ENCODE measurements around the gene HMGB4.

Gene HMGB4

DNA sequence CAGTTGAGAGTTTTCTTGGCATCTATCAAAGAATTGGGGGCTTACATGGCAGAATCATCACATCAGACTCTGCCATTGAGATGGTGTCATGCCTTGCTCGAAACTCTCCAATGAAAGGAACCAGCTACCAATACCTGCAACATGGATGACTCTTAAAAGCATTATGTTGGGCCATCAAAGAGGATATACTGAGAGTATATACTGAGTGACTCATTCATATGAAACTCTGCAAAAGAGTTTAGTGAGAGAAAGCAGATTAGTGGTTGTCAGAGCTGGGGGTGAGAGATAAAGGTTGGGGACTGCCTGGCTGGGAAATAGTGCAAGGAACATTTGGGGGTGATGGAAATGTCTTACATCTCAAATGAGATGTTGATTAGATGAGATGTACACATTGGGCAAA, 14.7 kb upstream of the HMGB4 start:
- no peak for DNase-seq

DNA sequence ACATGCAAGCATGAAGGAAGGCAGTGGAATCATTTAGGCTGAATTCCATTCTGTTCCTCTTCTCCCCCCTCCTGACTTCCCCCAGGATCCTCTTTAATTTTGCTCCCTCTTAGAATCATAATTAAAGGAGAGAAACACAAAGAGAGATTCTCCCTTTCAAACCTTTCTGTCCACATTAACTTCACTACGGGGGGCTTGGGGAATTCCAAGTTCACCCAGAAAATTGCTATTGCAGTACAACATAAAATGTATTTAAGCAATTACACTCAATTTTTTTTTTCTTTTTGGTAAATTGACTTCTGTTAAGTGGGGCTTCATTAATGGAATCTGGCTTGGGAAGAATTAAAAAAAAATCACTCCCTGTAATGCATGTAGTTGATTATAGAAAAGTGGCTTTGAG, 13.4 kb upstream of the HMGB4 start:
- no peak for DNase-seq

DNA sequence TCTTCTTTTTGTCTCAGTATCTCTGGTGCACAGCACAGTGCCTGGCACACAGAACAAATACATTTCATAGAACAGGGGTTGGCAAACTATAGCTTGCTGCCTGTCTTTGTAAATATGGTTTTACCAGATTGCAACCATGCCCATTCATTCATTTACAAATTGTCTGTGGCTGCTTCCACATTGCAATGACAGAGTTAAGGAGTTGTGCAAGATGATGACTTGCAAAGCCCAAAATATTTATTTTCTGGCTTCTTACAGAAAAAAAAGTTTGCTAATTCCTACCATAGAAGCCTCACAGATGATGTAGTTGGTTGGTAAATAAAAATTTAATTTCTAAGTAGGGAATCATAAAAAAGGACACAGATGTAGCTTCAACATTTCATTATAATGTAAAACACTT, 11.2 kb upstream of the HMGB4 start:
- no peak for DNase-seq

DNA sequence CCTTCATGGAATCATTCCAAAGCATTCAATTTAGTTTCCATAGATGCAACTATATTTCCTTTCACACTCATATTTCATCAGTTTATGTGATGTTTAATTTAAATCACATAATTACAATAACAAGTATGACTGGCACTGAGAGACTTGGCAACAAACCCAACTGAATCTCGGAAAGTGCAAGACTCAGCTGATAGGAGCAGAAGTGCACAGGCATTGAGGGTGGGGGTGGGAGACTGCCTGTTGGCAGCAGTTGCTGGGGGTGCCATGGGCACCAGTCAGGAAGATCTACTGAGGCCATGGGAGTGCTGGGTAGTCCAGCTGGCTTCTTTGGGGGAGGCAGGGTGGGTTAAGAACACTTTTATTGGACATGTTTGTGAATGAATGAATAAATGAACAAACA, 10.4 kb upstream of the HMGB4 start:
- no peak for DNase-seq

DNA sequence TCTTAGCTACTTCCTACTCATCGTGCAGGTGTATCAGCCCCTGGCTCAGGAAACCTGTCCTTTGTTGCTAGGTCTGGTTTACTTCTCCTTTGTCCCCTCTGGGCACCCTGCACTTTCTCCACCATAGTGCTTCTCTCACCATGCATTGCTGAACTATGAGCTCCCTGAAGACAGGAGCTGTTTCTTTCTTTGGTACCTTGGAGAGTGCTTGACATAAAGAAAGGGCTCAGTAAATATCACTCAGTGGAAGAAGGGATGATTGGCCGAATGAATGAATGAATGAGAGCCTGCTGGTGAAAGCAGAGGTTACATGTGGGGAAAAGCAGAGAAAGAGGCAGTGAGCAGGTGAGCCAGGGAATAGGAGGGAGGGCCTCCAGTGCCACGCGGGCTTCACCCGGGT, 9.8 kb upstream of the HMGB4 start:
- no peak for DNase-seq

DNA sequence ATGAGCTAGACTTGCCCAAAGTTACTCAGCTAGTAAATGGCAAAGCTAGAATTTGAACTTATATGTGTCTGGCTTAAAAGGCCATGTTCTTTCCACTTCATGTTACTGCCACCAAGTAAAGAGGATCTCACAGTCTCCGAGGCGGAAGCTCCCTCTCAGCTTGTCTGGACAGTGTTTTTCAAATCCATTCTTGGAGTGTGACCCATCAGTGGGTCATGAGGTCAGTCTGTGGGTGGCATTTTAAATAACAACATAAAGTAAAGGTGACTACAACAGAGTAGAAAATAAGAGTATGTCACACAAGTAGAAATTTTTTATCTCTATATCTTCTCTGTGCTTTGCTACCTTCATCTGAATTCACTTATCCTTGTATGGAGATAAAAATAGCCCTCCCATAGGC, 3.2 kb upstream of the HMGB4 start:
- DNase-seq = no peak

DNA sequence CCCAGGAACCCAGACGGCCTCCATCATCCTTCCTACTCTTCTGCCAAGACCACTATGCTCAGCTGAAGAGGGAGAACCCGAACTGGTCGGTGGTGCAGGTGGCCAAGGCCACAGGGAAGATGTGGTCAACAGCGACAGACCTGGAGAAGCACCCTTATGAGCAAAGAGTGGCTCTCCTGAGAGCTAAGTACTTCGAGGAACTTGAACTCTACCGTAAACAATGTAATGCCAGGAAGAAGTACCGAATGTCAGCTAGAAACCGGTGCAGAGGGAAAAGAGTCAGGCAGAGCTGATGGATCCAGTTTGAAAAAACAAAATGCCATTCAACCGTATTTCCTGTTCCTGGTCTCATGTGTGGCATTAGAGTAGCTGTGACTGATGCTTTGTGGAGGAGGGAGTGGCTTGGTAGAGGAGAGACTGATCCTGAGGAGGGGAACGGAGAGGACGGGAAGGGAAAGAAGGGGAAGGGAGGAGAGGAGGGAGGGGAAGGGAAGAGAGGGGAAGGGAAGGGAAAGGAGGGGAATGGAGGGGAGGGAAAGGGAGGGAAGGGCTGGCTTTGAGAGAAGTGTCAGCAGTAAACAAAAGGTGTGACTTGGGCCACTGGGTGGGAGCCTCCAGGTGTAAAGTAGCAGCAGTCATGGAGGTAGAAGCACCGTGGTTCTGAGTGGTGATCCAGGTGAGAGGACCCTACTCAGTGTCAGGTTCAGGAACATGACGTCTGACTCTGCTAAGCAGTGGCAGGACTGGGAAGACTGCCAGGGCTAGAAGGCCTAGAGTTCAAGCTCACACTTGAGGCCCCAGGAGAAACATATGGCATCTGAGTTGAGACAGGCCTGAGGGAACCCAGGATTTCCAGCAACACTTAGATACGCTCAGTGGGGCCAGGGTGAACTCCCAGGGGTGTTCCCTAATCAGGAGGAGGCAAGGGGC, 846 bp downstream of the HMGB4 start:
- DNase-seq = no peak

DNA sequence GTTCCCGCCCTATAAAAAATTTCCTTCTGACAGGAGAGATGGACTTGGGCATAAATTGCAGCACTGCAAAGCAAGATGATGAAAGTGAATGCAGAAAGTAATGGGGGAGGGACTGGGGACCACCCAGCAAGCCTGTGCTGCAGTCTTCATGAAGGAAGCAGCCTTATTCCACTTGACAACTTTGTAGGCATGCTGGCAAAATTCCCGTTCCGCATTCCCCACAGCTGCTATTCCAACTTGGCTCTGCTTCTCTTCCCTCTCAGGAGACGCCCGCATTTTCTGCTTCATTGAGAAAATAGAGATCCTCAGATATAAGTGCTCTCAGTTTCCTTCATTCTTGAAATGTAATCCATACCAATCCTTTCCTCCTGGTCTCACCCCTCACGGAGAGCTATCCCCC, 2.4 kb downstream of the HMGB4 start:
- DNase-seq = no peak

DNA sequence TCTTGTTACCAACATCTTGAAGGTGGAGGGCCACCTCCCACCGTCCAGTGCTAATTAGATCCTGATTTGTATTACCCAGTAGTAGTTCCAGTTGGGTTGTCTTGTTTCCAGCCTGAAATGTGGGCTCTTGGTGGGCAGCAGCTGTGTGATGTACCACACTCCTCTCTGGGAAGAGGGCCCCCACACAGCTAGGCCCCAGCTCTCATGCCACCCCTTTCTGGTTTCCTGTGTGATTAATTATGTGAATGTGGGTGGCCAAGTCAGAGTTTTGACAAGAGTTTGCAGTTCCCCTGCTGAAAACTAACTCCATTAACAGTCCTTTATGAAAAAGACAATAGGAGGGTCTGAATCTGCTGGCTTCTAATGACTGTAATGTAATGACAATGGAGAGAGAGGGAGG, 3.8 kb downstream of the HMGB4 start:
- no peak for DNase-seq

DNA sequence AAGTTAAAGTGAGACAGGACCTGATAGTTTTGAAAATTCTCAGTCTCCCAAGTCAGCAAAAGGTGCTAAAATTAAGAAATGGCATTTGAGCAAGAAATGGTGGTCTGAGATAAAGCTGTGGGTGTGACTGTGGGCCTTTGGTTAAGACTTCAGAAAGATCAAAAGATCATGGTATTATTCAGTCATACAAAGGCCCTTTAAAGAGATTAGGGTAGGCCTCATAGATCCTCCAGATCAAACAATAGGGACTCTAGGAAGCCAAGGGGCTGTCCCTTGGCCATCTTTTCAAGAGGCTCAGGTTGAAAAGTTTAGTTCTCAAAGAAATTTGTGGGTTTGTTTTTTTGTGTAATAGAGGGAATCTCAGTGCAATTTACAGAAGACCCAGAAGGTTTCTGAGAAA, 8.4 kb downstream of the HMGB4 start:
- no peak for DNase-seq

DNA sequence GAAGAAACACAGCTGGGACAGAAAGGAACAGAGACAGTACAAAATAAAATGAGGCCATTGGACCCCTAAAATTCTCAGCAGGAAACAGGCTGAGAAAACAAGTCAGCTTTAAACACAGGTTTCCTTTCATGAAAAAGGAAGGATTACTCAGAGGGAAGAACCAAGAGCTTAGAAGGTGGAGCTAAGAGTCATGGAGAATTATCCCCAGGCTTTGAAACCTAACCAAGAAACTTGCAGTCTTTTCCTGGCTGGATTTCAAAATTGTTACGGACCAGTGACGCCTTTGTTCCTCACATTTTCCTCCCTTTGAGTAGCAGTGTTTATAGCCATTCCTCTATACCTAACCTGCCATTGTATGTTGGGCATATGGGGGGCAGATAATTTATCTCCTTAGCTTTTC, 8.8 kb downstream of the HMGB4 start:
- DNase-seq = no peak

DNA sequence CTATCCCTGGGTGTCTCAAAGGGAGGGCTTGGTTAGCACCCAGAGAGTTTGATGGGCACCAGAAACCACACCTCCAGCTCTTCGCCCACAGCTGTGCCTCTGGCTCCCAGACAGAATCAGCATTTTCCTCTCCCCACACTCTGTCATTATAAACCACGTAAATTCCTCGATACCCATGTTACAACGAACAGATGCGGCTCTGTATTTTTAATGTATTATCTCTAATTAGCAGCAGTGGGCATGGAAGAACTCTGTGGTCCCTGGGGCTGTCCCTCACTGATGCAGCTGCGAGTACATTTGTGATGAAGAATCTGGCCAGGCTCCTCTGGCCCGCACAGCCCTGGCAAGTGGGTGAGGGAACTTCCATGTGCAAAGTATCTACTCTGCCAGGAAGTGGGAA, 10.8 kb downstream of the HMGB4 start:
- no peak for DNase-seq

DNA sequence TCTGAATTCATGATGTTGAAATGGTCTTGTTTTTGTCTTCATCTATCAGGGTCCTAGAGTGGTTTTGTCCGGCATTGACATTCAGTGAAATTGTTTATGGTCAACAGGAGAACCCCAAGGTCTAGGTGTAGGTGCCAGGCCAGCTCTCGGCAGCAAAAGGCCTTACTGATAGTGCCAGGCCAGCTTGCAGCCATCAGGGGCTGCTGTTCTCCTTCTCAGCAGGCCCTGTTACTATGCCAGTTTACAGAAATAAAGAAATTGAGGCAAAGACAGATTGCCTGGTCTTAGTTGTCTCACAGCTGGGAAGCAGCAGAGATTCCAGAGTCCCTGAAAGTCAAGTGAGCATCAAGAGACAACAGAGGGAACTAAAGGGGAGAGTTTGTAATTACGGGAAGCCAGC, 12.0 kb downstream of the HMGB4 start:
- DNase-seq = no peak

DNA sequence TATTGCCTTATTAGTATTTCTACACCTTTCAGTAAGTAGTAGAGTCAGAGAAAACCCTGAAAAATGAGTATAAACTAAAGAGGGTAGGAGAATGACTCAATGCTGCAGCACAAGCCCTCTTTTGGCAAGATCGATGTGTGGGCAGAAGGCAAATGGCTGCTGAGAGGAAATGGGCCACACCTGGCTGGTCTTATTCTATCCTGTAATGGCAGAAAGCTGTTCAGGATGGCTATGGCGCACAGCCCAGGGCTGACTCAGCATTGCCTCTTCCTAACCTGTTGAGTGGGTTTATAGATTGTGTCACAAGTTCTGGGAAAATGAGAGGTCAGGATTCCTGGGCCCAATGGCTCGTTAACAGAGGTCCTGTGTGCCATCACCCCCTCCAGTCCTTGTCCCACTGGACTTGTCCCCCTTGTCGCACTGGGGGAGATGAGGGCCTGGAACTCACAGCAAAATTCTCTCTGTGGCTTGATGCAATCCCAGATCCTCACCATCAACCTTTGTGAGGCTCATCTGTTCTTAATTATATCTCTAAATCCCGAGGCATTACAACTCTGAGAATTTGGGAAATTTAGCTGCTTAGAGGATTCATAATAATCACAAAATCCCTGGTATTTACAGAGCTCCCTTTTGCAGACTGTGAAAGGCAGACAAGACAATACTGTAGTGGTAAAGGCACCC, 13.2 kb downstream of the HMGB4 start:
- DNase-seq = no peak

DNA sequence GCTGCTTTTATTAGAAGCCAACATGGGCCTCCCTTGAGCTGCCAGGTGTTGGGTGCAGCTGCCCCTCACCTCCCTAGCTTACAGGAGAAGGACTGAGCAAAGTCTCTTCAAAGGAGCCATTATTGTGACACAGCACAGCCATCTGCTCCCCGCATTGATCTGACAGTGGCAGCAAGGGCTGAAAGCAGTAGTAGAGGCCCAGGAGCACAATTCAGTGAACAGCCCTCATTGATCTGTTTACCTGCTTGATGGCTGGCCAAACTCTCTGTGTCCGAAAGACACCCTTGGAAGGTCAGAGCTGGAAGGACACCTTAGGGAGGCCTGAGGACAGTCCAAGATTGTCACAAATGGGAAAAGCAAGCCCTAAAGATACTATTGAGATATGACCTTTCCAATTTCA, 14.5 kb downstream of the HMGB4 start:
- no peak for DNase-seq

DNA sequence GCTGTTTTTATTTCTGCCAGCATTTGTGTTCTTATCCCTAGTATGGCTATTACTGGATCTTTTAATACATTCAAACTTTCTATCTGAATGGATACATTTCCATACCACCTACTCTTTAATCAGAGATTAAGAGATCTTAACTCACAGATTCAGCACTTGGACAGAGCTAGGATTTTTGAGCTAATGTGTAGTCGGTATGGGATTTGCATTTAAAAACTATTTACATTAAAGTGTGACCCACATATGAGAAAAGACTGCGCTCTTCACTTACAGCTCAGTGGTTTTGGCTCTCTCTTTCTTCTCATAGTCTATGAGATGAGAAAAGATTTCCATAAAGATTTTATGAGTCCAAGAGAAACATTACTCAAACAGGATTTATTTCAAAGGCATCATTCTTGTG, 16.4 kb downstream of the HMGB4 start:
- no peak for DNase-seq

DNA sequence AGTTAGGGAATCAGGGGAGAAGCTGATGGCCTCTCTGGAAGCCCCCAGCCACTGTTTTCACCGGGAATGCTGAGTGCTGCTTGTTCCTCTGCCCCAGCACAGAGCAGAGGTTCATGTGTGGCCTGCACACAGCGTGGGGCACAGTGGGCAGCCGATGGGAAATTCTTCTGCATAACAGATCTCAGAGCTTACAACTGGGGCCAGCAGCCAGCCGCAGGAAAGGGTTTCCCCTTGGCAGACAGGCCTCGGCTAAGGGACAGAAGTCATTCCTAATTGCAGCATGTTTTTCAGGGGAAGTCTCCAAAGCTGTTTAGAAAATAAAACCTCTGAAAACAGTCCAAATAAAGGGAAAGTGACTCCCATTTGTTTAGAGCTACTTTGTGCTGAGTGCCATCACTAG, 22.6 kb downstream of the HMGB4 start:
- DNase-seq = no peak

DNA sequence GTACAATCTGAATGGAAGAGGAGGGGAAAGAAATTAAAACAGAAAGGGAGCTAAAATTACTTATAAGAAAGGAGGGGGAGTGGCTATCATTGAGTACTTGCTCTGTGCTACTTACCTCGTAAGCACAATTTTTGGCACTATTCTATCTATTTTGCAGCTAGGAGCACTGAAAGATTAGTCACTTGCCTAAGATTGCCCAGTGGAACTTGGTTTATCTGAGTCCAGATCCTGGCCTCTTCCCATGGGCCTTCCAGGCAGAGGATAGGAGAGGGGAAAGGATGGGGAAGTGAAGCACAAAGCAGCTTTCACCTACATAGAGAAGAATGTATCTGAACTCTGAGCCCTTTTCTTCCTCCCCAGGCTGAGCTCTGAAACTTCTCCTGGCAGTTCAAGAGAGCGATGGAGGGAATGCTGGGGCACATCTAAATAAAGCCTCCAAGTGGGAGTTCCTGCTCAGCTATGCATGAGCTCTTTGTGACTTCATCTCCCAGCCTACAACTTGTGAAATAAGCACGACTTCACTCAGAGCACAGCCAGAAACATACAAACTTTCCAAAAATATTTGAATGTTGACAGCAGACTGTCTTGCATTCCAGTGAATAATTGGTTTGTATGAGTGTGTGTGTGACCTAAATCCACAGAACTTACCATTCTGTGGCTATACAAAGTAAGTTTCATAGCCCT, 29.4 kb downstream of the HMGB4 start:
- no peak for DNase-seq

DNA sequence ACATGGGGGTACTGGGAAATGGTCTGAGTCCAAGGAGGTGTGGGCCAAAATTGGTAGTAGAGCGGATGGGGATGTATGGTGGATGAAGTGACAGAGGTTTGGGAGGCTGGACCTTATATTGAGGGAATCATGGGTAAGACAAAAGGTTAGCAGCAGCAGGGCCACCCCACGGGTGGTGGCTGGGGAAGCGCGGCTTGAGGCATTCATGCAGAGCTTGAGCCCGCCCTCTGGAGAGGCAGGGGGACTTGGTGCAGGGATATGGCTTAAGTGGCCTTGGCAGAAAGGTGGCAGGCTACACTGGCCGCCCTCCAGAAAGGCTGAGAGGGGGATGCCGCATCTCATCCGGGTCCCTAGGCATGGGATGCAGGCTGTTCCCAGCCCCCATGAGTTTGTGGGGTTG, 31.5 kb downstream of the HMGB4 start:
- no peak for DNase-seq

DNA sequence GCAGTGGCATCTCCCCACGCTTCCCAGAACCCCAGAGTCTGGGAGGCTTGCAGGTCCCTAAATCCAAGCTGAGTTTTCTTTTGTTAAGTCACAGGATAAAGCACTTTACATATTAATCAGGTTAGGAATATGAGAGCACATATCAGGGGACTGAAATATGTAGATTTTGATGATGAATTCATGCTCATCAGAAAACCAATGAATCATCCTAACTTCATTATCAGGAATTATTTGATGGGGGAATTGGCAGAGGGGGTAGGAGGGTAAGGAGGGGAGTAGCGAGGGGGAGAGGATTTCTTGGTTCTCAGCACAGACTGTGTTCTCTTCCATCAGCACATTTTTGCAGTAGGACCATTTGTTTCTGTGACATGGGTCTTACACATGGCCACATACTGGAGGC, 32.1 kb downstream of the HMGB4 start:
- DNase-seq = no peak

DNA sequence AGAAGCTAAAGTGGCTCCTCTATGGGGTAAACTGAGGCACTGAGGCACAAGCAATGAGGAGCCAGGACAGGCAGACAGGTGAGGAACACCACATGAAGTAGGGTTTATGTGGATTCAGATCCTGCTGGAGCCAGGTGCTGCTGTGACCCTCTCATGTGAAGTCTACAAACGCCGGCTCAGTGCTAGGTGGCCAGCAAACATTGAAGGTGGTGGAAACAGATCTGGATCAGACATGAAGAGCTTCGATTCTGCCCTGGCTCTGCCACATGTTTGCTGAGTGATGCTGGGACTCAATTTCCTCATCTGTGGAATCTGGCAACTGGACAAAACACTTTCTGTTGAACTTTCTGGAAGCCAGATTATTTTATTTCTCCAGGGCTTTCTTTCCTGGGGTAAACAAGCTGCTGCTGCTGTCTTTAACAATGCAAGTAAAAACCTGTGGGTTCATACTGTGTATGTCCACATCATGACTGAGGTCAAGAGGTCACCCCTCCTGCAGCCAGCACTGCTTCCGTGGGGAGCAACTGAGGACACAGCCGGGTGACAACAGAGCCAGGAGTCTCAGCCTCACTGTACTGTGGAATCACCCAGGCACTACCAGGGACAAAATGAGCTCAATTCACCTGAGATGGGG, 33.3 kb downstream of the HMGB4 start:
- no peak for DNase-seq

DNA sequence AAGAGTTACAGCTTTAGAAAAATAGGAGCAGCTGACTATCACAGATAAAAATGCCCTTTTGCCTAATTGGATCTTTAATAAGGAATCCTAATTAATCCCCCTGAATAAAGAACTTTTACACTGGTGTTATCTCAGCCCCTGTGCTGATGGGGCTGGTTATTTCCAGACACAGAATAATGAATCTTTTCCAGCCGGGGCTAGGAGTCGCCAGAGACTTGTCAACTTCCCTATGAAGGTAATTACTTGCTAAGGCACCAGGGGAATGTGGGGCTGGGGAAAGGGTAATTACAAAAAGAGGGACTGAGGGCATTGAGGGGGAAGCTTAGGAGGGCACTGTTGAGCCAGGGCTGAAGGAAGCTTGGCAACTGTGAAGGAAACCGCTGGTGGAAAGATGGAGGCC, 34.5 kb downstream of the HMGB4 start:
- DNase-seq = no peak

DNA sequence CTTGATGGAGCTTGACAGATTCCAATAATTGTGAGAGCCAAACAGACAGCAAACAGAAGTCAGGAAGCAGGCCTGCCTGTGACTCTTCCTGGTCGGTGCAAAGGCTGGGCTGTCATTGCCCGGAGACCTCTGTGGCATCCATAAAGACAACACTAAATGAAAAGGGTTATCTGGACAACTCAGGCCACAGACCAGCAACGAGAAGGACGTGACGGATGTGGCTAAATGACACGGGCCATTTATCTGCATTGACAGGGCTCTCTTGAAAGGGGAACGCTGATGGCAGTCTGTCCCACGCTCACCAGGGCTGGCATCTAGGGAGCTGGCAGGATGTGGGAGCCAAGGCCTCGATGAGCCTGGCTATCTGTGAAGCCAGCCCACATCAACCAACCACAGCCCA, 35.0 kb downstream of the HMGB4 start:
- DNase-seq = no peak

DNA sequence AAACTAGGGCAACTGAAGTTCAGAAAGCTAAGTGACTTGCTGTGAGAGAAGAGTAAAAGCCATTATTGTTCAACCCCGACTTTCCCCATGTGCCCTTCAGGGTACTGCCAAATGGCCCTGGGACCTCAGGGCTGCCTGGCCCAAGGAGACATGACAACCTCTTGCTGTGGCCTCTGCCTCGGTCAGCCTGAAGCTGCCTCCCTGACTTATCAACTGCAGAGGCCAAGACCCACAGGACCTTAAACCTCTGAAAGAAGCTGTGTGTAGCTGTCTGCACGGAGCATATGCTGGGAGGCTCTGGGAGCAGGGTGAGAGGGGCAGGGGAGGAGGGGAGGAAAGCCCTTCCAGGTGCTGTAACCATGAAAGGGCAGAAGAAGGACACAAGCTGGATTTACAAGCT, 35.9 kb downstream of the HMGB4 start:
- no peak for DNase-seq
